Measurements from ENCODE around the gene STK39. TPM values are rescaled to one million over a fixed set of nuclear protein-coding genes. Genes with fewer than 3 reads are reported as not detected.

Gene STK39
- total RNA-seq, 1 experiment from 2014 or later, result 2.9 TPM

DNA sequence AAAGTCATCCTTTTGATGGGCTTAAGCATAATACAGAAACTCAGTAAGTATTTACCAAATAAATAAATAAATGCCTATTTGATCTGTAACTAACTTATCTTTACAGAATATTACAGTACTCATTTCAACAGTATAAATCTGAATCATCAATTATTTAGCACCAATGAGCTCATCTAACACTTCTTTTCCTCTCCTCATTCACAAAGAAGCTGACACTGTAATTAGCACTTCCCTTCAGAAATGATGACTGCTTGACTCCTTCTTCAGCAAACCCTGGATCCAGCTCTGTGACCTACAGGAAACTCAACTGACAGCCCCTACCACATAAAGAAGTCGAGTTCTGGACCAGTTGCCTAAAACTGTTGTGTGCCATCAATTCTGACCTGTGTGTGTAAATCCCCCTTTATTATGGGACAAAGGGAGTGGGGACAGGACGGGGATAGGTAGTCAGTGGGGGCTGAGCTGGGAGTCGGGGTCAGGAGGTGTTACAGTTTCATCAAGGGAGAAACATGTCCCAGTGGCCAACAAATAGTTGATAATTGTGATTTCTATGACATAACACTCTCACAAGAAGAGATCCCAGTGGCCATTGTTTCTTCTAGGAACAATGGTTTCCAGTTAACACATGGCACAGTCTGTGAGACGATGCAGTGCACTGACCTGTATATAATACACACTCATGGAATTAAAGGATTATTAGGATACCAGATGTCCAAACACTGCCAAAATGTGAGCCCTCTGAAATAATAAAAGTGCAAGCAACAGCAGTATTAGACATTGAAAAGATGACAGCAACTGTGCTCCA lies 68.7 kb downstream of the STK39 start:
- CTCF ChIA-PET, result interaction anchor here (1.0 kb wide), 1 partner anchor 158 kb away, joined by 3 read pairs; no protein-coding TSS in a partner anchor
- H3K36me3 Mint-ChIP-seq (ENCODE audit: insufficient read depth, unreplicated experiment), result no peaks in the 10 kb centered on the region
- H3K27ac Mint-ChIP-seq (ENCODE audit: unreplicated experiment), result no peak overlapping the region

DNA sequence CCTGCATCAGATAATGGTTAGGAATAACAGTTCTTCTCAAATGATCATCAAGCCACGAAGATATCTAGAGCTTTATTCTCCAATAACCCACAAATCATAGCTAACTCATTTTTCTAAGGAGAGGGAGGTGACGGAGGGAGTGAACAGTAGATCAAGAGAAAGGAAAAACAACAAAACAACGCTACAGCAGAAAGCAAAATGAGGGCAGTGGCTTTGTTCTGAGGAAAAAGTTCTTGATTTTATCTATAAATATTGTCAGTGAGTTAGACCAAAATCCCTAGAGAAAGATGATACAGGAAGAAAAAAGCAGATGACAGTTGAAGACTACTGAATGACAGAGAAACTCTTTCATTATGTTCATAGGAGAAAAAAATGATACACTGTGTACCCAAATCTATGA lies 71.0 kb downstream of the STK39 start:
- Mint-ChIP-seq H3K27ac (ENCODE audit: unreplicated experiment) (no peak overlapping the region), H3K4me3 (ENCODE audit: unreplicated experiment) (no peak overlapping the region), H3K4me1 (ENCODE audit: low read depth, unreplicated experiment) (no peaks in the 10 kb centered on the region), H3K27me3 (ENCODE audit: insufficient read depth, unreplicated experiment) (peaks cover 3% of the 10 kb centered on the region), H3K36me3 (ENCODE audit: insufficient read depth, unreplicated experiment) (no peaks in the 10 kb centered on the region), H3K9me3 (ENCODE audit: unreplicated experiment) (no peaks in the 10 kb centered on the region)
- ChIA-PET CTCF (no interaction called here), POLR2A (no interaction called here)
- Histone ChIP-seq H3K9me3 (no peaks in the 10 kb centered on the region), H3K4me3 (ENCODE audit: low read depth, low read length) (no peak overlapping the region), H3K36me3 (ENCODE audit: control insufficient read depth, insufficient read depth, low read length) (no peaks in the 10 kb centered on the region), H3K4me1 (peaks cover 21% of the 10 kb centered on the region), H3K27me3 (replicated peaks; ENCODE audit: control insufficient read depth, insufficient read depth, low read length) (no peaks in the 10 kb centered on the region)
- TF ChIP-seq, protein P1, sequence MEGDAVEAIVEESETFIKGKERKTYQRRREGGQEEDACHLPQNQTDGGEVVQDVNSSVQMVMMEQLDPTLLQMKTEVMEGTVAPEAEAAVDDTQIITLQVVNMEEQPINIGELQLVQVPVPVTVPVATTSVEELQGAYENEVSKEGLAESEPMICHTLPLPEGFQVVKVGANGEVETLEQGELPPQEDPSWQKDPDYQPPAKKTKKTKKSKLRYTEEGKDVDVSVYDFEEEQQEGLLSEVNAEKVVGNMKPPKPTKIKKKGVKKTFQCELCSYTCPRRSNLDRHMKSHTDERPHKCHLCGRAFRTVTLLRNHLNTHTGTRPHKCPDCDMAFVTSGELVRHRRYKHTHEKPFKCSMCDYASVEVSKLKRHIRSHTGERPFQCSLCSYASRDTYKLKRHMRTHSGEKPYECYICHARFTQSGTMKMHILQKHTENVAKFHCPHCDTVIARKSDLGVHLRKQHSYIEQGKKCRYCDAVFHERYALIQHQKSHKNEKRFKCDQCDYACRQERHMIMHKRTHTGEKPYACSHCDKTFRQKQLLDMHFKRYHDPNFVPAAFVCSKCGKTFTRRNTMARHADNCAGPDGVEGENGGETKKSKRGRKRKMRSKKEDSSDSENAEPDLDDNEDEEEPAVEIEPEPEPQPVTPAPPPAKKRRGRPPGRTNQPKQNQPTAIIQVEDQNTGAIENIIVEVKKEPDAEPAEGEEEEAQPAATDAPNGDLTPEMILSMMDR (IDR thresholded peaks at IDR 0.05; ENCODE audit: insufficient read depth in 1 of 2, low read depth in 1 of 2, low read length in 1 of 2, severe bottlenecking in 1 of 2, unreplicated experiment in 1 of 2), result no peak
- intact Hi-C loops (cut with micrococcal nuclease; ENCODE audit: unreplicated experiment), result no loop called here
- no peak for DNase-seq
- BruUV-seq (replicated peaks), result no TSS peak

More for the DNA sequence above, 68.7 kb downstream of the STK39 start:
- no peaks in the 10 kb centered on the region for H3K27me3 ChIP-seq (replicated peaks; ENCODE audit: control insufficient read depth, insufficient read depth, low read length)
- TF ChIP-seq, protein P1 (IDR thresholded peaks at IDR 0.05; ENCODE audit: insufficient read depth in 1 of 2, low read depth in 1 of 2, low read length in 1 of 2, severe bottlenecking in 1 of 2, unreplicated experiment in 1 of 2), result no peak
- H3K9me3 Mint-ChIP-seq (ENCODE audit: unreplicated experiment), result no peaks in the 10 kb centered on the region
- H3K4me3 ChIP-seq (ENCODE audit: low read depth, low read length), result no peak overlapping the region
- no TSS peak for BruUV-seq (replicated peaks)
- intact Hi-C loops (cut with micrococcal nuclease; ENCODE audit: unreplicated experiment), result no loop called here
- peaks cover 3% of the 10 kb centered on the region for H3K27me3 Mint-ChIP-seq (ENCODE audit: insufficient read depth, unreplicated experiment)
- no peak for DNase-seq
- POLR2A ChIA-PET, result no interaction called here
- peaks cover 5% of the 10 kb centered on the region for H3K4me1 Mint-ChIP-seq (ENCODE audit: low read depth, unreplicated experiment)
- no peaks in the 10 kb centered on the region for H3K36me3 ChIP-seq (ENCODE audit: control insufficient read depth, insufficient read depth, low read length)
- peaks cover 25% of the 10 kb centered on the region for H3K4me1 ChIP-seq
- H3K4me3 Mint-ChIP-seq (ENCODE audit: unreplicated experiment), result no peak overlapping the region
- no peaks in the 10 kb centered on the region for H3K9me3 ChIP-seq

DNA sequence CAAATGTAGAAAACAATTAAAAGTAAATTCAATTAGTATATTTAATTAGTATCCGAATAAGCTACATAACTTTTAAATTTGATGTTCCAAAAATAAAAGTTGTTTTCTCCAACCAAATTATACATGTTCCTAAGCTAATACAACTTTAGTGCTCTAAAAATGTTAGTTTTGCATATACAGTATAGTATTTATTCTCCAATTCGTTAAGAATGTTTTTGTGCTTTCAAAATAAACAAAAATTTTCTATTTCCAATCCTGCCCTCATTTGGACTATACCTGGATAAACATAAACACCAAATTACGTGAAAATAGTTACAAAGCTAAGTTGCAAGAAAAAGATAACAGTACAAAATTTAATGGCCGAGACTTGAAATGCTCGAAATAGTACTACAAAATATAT lies 71.9 kb downstream of the STK39 start:
- H3K36me3 ChIP-seq (ENCODE audit: control insufficient read depth, insufficient read depth, low read length), result no peaks in the 10 kb centered on the region
- ChIA-PET POLR2A (no interaction called here), CTCF (no interaction called here)
- Mint-ChIP-seq H3K4me3 (ENCODE audit: unreplicated experiment) (no peak overlapping the region), H3K36me3 (ENCODE audit: insufficient read depth, unreplicated experiment) (no peaks in the 10 kb centered on the region), H3K27ac (ENCODE audit: unreplicated experiment) (no peak overlapping the region), H3K9me3 (ENCODE audit: unreplicated experiment) (no peaks in the 10 kb centered on the region), H3K4me1 (ENCODE audit: low read depth, unreplicated experiment) (no peaks in the 10 kb centered on the region), H3K27me3 (ENCODE audit: insufficient read depth, unreplicated experiment) (peaks cover 5% of the 10 kb centered on the region)
- intact Hi-C loops (cut with micrococcal nuclease; ENCODE audit: unreplicated experiment), result no loop called here
- no peak for DNase-seq
- H3K9me3 ChIP-seq, result no peaks in the 10 kb centered on the region
- no peaks in the 10 kb centered on the region for H3K27me3 ChIP-seq (replicated peaks; ENCODE audit: control insufficient read depth, insufficient read depth, low read length)
- no peak overlapping the region for H3K4me3 ChIP-seq (ENCODE audit: low read depth, low read length)
- TF ChIP-seq, protein P1 (IDR thresholded peaks at IDR 0.05; ENCODE audit: insufficient read depth in 1 of 2, low read depth in 1 of 2, low read length in 1 of 2, severe bottlenecking in 1 of 2, unreplicated experiment in 1 of 2), result no peak
- BruUV-seq (replicated peaks), result no TSS peak
- H3K4me1 ChIP-seq, result peaks cover 11% of the 10 kb centered on the region

Measured in Caco-2 (cell line).